Prostate gland (tissue), 2 donors: ENCODE measurements around the gene GULP1.

Experiments
- CTCF ChIP-seq, 4 experiments: fragments of 200-600 bp in 2 of 4; fragments of 450-650 bp in 2 of 4; sonication (generic) in 2 of 4; IDR thresholded peaks; 1 replicate in 3 of 4; 2 replicates in 1 of 4; pipeline ENCODE4 v1.5.1; 2016 to 2019; ENCODE audit warnings: antibody characterized with exemption in 4 of 4, mild to moderate bottlenecking in 2 of 4, moderate library complexity in 2 of 4
- POLR2AphosphoS5 ChIP-seq: sonication (generic); formaldehyde crosslinking; IDR thresholded peaks from one replicate; pipeline ENCODE4 v1.6.1; 2017; ENCODE audit warnings: antibody characterized with exemption

GRCh38 chr2:188345020-188345419 lies 53.3 kb downstream of the GULP1 start:
- no peak for TF ChIP-seq CTCF (IDR thresholded peaks at IDR 0.05)
- TF ChIP-seq POLR2AphosphoS5: no peak
